Measurements from ENCODE around the gene ELAVL4.

DNA sequence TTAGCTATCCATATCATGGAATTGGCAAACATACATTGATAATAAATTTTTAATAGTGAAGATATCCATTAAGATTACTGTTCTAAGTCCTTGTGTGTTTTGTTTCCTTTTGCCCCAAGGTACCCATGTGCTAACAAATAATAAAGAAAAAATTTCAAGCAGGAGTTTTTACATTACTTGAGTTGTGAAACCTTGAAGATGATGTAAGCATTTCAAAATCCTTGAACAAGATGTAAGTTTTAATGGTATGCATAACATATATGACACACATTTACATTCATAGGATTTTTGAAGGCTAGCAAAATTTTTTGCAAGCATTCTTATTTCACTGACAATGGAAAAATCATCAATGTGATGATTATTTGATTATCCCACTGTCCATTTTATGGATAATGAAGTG is 10.9 kb upstream of the ELAVL4 start:
- TF ChIP-seq, protein P1, sequence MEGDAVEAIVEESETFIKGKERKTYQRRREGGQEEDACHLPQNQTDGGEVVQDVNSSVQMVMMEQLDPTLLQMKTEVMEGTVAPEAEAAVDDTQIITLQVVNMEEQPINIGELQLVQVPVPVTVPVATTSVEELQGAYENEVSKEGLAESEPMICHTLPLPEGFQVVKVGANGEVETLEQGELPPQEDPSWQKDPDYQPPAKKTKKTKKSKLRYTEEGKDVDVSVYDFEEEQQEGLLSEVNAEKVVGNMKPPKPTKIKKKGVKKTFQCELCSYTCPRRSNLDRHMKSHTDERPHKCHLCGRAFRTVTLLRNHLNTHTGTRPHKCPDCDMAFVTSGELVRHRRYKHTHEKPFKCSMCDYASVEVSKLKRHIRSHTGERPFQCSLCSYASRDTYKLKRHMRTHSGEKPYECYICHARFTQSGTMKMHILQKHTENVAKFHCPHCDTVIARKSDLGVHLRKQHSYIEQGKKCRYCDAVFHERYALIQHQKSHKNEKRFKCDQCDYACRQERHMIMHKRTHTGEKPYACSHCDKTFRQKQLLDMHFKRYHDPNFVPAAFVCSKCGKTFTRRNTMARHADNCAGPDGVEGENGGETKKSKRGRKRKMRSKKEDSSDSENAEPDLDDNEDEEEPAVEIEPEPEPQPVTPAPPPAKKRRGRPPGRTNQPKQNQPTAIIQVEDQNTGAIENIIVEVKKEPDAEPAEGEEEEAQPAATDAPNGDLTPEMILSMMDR (IDR thresholded peaks at IDR 0.05) = no peak
- no peak for TF ChIP-seq POLR2A (IDR thresholded peaks at IDR 0.05)

Measured in uterus (tissue), 2 donors.